Midbrain (tissue), 1 donor: ENCODE data around the gene RRM1.

ENCODE experiments used
- DNase-seq: peaks from one replicate; lab custom pipeline; 2025; lab: John Stamatoyannopoulos, UW

Gene RRM1

DNA sequence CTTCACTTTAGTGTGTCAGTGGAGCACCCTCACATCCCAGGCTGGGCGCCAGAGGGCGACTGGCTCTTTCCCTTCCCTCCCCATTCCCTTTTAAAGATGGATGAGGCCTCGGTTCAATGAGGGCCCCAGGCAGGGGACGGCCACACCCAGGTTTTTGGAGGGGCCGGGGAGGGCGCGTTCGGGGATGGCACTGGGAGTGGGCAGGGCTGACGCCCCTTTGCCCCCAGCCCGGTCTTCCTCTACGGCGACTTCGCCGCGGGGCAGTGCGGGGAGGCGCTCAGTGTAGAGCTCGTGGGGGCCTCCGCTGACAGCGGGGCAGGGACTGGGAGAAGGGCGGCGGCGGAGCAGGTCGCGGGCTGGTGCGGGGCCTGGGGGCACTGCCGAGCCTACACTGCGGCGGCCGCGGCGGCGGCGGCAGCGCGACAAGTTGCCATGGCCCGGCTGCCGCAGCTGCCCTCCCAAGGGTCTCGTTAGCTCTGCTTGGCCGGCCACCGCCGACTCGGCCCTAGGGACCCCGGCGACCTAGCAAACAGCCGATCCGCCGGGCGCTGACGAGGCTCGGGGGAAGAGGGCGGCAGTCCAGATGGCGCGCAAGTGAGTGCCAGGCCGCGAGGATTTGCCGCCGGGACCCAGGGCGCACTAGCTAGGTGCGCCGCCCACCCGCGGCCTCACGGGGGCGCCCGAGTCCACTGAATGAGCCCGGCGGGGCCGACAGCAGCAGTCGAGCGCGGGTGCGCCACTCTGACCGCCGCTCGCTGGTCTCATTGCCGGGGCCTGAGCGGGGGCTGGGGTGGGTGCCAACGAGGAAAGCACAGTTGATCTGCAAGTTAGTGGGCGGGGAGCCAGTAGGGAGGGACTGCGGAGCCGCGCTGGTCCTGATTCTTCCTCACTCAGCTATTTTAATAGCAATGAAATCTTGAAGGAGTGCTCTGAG lies 92.7 kb downstream of the RRM1 start:
- DNase-seq: peak; percentile 90
